Activated CD4-positive, alpha-beta T cell treated with anti-CD3 and anti-CD28 coated beads for 24 hours (primary cell): ENCODE data around the gene NFASC.

Source experiments
- DNase-seq, 2 donors: peaks; one replicate each; pipeline ENCODE4 v3.0.0-alpha.2; 2020; ENCODE audit warnings: low read depth in 2 of 2

The NFASC gene

GRCh38 chr1:204889681-204890383, 19.2 kb downstream of the NFASC start:
- no peak for DNase-seq

GRCh38 chr1:204891860-204892259, 21.2 kb downstream of the NFASC start:
- DNase-seq, result no peak

DNA sequence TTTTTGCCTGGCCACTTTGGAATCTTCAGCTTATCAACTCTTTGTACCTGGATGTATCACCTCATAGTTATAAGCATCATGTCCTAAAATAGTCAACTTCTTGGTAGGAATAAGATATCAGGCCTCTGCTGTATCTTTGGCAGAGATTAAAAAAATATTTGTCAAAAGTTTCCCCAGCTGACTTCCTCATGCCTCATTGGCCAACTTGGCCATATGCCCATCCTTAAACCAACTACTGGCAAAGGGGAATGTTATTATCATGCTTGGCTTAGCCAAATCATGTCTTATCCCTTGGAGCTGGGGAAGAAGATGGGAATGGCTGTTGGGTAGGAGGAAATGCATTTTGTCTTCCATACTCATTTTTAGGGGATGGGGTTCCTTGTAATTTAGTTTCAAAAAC, 23.4 kb downstream of the NFASC start:
- DNase-seq, result no peak

- no peak for DNase-seq
These were observed 23.9 kb downstream of the NFASC start for GRCh38 chr1:204894606-204895005.

- no peak for DNase-seq
These were observed 25.4 kb downstream of the NFASC start for GRCh38 chr1:204896023-204896422.

DNA sequence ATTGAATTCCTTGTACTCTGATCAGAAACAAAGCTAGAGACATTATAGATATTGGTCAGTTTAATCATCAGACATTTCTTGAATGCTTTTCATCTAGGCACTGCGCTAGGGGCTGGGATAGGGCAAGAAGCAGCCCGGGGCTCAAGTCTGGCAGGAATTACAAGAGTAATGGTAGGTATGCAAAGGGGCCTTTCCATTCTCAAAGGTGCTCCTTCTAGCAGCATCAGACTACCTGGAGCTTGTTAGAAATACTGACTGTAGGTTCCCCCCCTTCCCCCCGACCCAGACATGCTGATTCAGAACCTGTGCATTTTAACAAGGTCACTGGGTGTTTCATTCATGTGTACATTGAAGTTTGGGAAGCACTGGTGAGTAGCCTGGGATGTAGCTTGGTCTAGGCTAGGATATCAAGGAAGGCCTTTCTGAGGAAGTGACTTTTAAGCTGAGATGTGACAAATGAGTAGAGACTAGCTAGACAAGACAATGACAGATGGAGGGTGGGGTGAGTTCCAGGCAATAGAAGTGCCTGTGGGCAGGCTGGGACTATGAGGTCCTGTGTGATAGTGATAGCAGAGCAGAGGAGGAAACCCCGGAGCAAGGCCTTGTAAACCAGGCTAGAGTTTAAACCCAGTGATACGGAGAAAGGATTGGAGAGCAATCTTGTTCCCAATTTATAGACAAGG, 26.3 kb downstream of the NFASC start:
- no peak for DNase-seq

DNA sequence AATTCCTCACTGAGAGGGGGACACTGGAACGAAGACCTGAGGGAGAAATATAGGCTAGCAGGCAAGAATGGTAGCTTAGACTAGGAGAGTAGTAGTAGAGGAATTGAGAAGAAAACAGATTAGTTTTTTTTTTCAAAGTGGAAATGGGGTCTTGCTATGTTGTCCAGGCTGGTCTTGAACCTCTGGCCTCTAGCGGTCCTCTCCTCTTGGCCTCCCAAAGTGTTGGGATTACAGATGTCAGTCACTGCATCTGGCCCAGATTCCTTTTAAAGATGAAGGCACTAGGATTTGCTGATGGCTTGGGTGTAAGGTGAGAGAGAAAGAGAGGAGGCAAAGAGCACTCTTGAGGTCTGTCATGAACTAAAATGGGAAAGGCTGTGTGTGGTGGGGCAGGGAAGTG, 30.1 kb downstream of the NFASC start:
- no peak for DNase-seq

- DNase-seq, result no peak
These were observed 32.0 kb downstream of the NFASC start for GRCh38 chr1:204902671-204903070.

GRCh38 chr1:204904228-204904810, 33.7 kb downstream of the NFASC start:
- DNase-seq, result no peak

GRCh38 chr1:204909109-204909508, 38.4 kb downstream of the NFASC start:
- no peak for DNase-seq

- DNase-seq, result no peak
These were observed 45.3 kb downstream of the NFASC start for GRCh38 chr1:204915861-204916495.

- no peak for DNase-seq
These were observed 47.1 kb downstream of the NFASC start for GRCh38 chr1:204917802-204918201.

DNA sequence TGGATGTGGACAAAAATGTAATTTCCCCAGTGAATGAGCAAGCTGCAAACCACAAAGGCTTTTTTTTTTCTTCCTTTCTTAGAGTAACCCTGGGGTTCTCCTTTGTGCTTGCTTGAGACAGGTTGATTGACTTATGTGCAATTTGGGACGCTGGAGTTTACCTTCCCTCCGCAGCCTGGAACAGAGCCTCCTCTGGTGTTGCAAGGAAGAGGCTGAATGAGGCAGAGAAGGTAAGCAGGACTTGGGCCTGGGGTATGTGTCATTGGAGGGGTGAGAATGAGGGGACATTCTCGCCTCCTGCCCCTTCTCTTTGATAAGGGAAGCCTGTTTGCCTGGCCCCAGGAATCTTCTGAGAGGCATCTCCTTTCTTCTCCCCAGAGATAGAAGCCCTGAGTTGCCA, 49.8 kb downstream of the NFASC start:
- no peak for DNase-seq

GRCh38 chr1:204920967-204921366, 50.3 kb downstream of the NFASC start:
- DNase-seq, result no peak

DNA sequence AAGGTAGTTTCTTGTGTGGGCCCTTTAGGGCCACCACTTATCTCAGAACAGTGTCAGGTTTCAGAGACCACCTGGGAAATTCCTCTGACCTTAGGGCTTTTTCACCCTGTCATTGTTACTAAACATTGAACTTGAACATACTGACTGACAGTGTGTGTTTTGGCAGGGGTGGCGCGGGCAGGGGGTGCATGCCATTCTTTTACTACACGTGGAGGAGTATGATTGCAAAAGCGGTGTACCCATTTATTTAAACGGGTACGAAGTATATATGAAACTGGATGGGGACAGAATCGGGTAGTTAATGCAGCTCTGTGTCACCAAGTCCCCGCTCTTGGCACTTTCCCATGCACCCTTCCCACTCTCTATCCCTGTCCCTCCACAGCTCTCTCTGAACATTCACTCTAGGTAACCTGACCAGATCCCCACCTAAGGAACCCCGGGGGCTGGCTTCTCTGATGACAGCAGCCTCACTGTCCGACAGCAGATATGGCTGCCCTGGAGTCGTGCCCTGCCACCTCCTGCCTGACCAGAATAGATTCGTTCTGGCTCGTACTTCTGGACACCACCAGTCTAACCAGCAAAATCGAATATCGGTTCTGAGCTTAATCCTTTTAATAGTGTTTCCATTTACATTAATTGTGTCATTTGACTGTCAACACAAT, 51.3 kb downstream of the NFASC start:
- no peak for DNase-seq

- no peak for DNase-seq
These were observed 52.5 kb downstream of the NFASC start for GRCh38 chr1:204923201-204923600.

DNA sequence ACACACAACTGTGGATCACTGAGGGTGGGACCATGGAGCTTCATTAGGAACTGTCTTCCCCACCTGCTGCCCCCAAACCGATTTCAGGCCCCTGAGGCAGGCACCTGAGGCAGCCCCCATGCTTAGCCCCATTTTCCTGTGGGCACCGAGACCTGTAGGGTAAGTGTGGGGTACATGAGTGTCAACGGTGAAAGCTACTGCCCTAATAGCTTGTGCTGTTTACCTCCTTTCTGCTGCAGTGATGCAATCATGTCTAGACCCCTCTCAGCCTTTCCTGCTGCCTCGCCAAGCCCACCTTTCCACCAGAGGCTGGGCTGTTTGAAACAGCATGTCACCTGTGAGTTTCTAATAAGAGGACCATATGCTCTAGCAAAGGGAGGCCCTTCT, 53.0 kb downstream of the NFASC start:
- DNase-seq, result no peak

DNA sequence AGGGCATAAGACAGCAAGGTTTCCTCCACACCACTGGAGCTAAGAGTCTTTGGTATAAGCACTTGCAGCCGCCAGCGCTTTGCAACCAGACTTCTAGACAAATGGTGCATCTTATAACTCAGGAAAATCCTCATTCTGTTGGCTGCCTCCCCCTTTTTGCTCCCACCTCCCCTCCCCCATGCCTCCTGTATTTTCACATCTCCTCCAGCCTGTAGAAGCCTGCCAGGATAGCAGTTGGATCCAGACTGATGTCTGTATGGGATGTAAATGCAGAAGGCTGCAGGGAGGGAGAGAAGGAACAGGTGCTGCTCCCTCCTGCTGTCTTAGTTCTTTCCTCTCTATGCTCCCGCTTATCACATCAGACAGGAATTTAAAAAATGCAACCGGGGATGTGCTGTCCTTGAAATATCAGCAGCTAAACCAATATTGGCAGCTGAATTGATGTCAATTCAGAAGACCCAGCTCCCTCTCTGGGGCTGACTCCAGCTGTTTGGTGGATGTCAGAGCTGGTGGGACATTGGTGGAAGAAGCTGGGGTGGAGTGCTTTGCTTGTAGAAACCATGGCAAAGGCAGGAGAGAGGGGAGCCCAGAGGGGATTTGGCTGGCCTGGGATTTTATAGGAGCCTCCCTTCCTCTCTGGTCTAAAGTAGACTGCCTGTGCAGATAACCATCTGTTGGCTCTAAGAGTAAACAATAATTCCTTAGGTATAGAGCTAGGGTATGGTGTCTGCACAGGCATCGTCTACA, 53.5 kb downstream of the NFASC start:
- no peak for DNase-seq

DNA sequence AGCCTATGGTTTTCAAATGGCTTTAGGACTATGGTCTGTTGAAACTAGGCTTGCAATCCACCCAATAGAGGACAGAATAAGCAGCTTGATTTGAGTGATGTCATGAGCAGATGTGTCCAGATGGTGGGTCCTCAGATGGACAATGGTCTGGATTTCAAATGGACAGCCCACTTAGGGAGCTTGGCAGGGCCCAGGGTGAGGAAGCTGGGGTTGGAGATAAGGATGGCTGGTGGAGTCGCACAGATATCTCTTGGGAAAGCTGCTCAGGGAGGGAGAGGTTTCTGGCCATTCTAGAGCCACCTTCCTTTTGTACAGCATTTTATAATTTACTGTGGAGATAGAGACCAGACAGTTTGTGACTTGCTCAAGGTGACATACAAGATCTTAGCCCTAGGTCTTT, 55.0 kb downstream of the NFASC start:
- DNase-seq, result no peak

DNA sequence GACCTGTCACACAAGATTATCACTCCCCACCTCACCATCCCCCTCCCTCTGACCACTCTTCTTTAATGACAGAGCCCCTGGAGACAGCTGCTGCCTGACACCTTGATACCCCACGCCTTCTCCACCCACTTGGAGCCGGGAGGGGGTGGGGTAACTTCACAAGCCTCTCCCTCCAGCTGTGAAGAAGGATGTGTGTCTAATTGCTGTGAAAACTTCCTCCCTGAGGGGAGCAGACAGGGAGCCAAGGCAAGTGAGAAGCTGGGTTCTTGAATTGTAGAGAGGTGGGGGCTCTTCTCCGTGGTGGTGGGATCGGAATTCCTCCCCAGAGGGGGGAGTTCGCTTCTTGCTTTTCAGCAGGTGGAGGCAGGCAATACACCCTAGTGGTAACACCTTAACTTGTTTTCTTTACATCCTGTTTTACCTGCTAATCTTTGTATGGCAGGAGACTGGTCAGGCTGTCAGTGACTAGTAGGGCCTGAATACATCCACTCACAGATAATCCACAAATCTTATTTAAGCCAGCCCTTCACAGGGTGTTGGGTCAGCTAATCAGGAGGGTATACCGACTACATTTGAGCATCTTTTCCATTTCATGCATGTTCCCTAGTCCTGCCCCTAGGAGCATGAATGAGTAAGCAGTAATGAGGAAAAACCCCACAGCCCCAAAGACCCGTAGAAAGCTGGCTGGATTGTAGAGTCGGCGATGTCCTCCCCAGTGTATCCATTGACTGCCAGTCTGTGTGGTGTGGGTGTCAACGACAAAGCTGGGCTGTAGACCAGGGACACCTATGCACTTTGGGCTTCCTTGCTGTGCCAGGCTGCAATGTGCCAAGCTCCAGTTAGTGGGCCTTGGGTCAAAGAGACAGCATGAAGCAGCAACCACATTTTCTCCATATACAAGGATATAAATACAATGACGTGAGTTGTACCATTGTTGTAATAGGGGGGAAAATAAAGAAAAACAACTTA, 57.3 kb downstream of the NFASC start:
- no peak for DNase-seq
